Esophagus squamous epithelium (tissue), 5 donors: ENCODE measurements around the gene CAMK4. TPM values are rescaled to one million over a fixed set of nuclear protein-coding genes. Genes with fewer than 3 reads are reported as not detected.

Experiments
- DNase-seq: peaks from one replicate; lab custom pipeline; 2025; lab: John Stamatoyannopoulos, UW
- H3K27ac ChIP-seq, 4 donors: fragments of 200-600 bp; sonication (generic); one replicate each; pipeline ENCODE4 v1.5.1; 2016 to 2019; ENCODE audit warnings: mild to moderate bottlenecking in 1 of 4
- H3K27me3 ChIP-seq, 4 donors: fragments of 200-600 bp; sonication (generic); 1 replicate in 3 of 4; 2 replicates in 1 of 4; pipeline versions ENCODE4 v1.5.1 to v1.6.0; 2017 to 2021; ENCODE audit warnings: antibody characterized with exemption in 1 of 4
- H3K36me3 ChIP-seq, 3 donors: fragments of 200-600 bp; sonication (generic); one replicate each; pipeline ENCODE4 v1.5.1; 2016 to 2019
- H3K4me1 ChIP-seq, 3 donors: fragments of 200-600 bp; sonication (generic); one replicate each; pipeline ENCODE4 v1.5.1; 2017 to 2019
- H3K4me3 ChIP-seq, 4 donors: fragments of 200-600 bp; sonication (generic); 1 replicate in 3 of 4; 2 replicates in 1 of 4; pipeline ENCODE4 v1.5.1; 2016 to 2019; ENCODE audit warnings: mild to moderate bottlenecking in 2 of 4, moderate library complexity in 1 of 4
- H3K9me3 ChIP-seq, 3 donors: fragments of 200-600 bp; sonication (generic); one replicate each; pipeline ENCODE4 v1.5.1; 2016 to 2019
- POLR2A ChIP-seq, 4 donors: fragments of 450-650 bp; IDR thresholded peaks; one replicate each; pipeline ENCODE4 v1.6.1; 2017; ENCODE audit warnings: antibody characterized with exemption in 4 of 4, mild to moderate bottlenecking in 4 of 4, moderate library complexity in 3 of 4
- whole genome bisulfite sequencing, 2 donors: methylation state at CpG; one replicate each; pipeline ENCODE4 v1.1.5; 2018; 5-methylcytosine and 5-hydroxymethylcytosine counted together
- intact Hi-C: fragments of 100-400 bp; cut with DNase I; formaldehyde crosslinking; loops from one replicate; pipeline ENCODE4 v1.15.0; 2022
- total RNA-seq, 4 donors: library from RNA; depleted of rRNA; stranded (reverse); fragments of >200 nt; gene quantifications; one replicate each; pipeline ENCODE4 v1.1.0, GENCODE V29; 2016
- TF ChIP-seq, protein P1 (sequence below), 6 experiments: fragments of 450-650 bp in 4 of 6; fragments of 200-600 bp in 2 of 6; sonication (generic) in 2 of 6; IDR thresholded peaks; one replicate each; pipeline ENCODE4 v1.5.1; 2016 to 2019; ENCODE audit warnings: antibody characterized with exemption in 6 of 6, mild to moderate bottlenecking in 4 of 6, moderate library complexity in 4 of 6
- donor health status: DM: yes; HTN: yes; CAD: no.

The CAMK4 gene
- total RNA-seq, 4 donors from 2014 or later, result 1.5 to 3.2 (median 2.6) TPM

DNA sequence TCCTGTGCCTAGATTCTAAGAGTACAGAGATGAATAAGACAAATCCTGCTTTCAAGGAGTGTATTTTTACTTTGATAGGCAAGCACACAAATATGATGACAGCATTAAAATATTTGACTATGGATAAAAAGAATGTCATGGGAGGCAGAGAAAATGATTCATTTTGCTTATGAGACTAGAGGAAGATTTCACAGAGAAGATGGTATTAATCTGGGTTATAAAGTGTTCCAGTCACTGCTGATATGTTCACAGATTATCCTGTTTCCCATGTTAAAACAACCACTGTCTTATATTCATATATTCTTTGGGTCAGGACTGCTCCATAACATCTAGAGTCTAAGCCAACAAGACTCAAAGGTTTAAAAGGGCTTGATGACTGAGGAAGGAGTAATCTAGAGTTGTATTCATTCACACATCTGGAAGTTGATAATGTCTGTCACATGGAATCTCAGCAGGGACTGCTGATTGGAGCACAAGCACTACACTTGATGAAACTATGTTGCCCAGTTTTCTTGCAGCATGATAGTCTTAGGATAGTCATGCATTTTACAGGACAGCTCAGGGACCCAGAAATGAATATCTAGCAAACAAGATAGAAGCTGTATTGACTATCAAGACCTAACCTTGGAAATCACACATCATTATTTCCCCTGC is 208.8 kb downstream of the CAMK4 start:
- Histone ChIP-seq H3K4me1 (no peaks in the 10 kb centered on the region), H3K27me3 (no peaks in the 10 kb centered on the region), H3K36me3 (no peaks in the 10 kb centered on the region), H3K4me3 (no peak overlapping the region), H3K27ac (no peak overlapping the region), H3K9me3 (no peaks in the 10 kb centered on the region)
- no peak for DNase-seq
- TF ChIP-seq, protein P1, sequence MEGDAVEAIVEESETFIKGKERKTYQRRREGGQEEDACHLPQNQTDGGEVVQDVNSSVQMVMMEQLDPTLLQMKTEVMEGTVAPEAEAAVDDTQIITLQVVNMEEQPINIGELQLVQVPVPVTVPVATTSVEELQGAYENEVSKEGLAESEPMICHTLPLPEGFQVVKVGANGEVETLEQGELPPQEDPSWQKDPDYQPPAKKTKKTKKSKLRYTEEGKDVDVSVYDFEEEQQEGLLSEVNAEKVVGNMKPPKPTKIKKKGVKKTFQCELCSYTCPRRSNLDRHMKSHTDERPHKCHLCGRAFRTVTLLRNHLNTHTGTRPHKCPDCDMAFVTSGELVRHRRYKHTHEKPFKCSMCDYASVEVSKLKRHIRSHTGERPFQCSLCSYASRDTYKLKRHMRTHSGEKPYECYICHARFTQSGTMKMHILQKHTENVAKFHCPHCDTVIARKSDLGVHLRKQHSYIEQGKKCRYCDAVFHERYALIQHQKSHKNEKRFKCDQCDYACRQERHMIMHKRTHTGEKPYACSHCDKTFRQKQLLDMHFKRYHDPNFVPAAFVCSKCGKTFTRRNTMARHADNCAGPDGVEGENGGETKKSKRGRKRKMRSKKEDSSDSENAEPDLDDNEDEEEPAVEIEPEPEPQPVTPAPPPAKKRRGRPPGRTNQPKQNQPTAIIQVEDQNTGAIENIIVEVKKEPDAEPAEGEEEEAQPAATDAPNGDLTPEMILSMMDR (IDR thresholded peaks at IDR 0.05), result no peak
- TF ChIP-seq POLR2A (IDR thresholded peaks at IDR 0.05), result no peak
- intact Hi-C loops, result no loop called here

DNA sequence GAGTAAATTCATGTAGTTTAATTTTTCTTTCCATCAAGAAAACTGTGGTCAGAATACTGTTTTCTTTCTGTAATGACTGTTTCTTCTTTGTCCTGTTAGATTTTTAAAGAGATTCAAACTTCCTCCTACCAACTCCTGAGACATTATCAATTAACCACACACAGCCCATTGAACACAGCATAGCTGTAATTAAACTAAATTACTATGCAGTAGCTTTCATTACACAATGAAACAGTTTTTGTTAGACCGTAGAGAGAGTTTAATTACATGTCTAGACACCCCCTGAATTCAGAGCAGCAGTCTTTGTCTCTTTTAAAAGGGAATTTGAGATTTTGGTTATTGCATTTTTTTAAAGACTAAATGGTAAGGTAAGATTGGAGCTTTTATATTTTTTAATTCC is 210.6 kb downstream of the CAMK4 start:
- no peak for DNase-seq
- Histone ChIP-seq H3K36me3 (no peaks in the 10 kb centered on the region), H3K4me1 (no peaks in the 10 kb centered on the region), H3K9me3 (no peaks in the 10 kb centered on the region), H3K27ac (no peak overlapping the region), H3K4me3 (no peak overlapping the region), H3K27me3 (no peaks in the 10 kb centered on the region)
- 78 to 82% methylated on average over 1 of the region's 1 CpG for WGBS, 2 donors
- TF ChIP-seq, protein P1 (IDR thresholded peaks at IDR 0.05), result no peak
- no peak for TF ChIP-seq POLR2A (IDR thresholded peaks at IDR 0.05)
- intact Hi-C loops, result no loop called here

DNA sequence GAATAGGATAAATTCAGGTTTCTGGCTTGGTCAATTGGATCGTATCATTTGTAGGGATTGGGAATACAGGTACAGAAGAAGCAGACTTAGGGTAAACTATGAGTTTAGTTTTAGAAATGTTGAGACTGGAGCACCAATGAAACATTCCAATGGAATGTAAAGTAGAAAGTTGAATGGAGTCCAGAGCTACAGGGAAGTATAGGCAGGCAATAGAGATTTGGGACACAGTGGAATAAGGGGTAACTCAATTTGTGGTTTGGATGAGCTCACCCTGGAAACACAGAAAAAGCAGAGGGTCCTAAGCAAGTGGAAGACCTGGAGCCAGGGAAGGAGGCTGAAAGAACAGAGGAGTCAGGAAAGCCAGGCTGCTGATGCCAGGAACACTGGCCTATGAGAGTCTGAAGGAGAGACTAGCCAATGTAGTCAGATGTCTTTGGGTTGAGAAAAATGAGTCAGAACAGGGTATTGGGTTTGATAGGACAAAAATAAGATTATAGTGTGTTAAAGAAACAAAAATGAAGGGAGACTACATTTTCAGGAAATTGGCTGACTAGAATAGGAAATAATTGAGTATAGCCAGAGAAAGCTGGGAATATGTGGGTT is 215.4 kb downstream of the CAMK4 start:
- Histone ChIP-seq H3K27ac (no peak overlapping the region), H3K4me3 (no peak overlapping the region), H3K4me1 (no peaks in the 10 kb centered on the region), H3K36me3 (no peaks in the 10 kb centered on the region), H3K9me3 (no peaks in the 10 kb centered on the region), H3K27me3 (no peaks in the 10 kb centered on the region)
- WGBS, 2 donors, result 95 to 97% methylated on average over 1 of the region's 1 CpG
- no peak for DNase-seq
- intact Hi-C loops, result no loop called here
- TF ChIP-seq POLR2A (IDR thresholded peaks at IDR 0.05), result no peak
- TF ChIP-seq, protein P1 (IDR thresholded peaks at IDR 0.05), result no peak

DNA sequence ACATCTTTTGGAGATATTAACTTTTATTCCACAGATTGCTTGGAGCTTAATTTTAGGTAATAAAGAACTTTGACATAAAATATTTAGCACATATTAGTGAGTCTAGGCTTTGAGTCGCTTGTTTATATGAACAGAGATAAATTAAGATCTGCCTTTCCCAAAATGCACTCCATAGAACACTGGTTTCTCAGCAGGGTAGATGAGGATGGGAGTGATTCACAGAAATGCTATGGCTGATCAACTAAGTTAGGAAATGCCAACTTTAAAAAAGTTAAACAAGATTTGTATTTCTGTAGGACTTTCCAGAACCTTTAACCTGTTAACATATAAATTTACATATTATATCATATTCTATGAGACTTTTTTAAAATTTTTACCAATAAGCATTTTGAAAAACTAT is 222.9 kb downstream of the CAMK4 start:
- WGBS, 2 donors, result 73 to 76% methylated on average over 1 of the region's 1 CpG
- H3K4me1 ChIP-seq, result no peaks in the 10 kb centered on the region
- H3K36me3 ChIP-seq, result no peaks in the 10 kb centered on the region
- no peak for TF ChIP-seq POLR2A (IDR thresholded peaks at IDR 0.05)
- TF ChIP-seq, protein P1 (IDR thresholded peaks at IDR 0.05), result no peak
- no peaks in the 10 kb centered on the region for H3K27me3 ChIP-seq
- H3K9me3 ChIP-seq, result no peaks in the 10 kb centered on the region
- no peak overlapping the region for H3K4me3 ChIP-seq
- DNase-seq, result no peak
- H3K27ac ChIP-seq, result no peak overlapping the region
- intact Hi-C loops, result no loop called here

DNA sequence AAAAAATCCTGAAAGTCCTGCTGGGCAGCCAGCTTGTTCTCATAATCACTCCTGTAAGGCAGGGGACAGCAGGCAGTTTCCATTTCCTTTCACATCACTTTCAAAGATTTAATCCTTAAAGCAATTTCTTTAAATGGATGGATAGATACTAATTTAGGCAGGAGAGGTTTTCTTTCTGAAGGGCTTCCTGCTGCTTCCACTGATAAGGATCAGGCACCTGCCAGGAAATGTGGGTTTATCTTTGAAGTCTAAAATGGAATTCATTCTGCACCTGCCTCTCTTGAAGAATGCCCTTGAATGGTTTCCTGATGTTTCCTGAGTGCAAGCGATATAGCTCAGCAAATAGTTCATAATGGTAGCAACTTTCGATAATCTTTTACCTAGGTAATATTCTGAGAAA is 223.6 kb downstream of the CAMK4 start:
- Histone ChIP-seq H3K36me3 (no peaks in the 10 kb centered on the region), H3K27me3 (no peaks in the 10 kb centered on the region), H3K4me3 (no peak overlapping the region), H3K4me1 (no peaks in the 10 kb centered on the region), H3K9me3 (no peaks in the 10 kb centered on the region), H3K27ac (no peak overlapping the region)
- intact Hi-C loops, result no loop called here
- no peak for TF ChIP-seq POLR2A (IDR thresholded peaks at IDR 0.05)
- TF ChIP-seq, protein P1 (IDR thresholded peaks at IDR 0.05), result no peak
- DNase-seq, result no peak
- WGBS, 2 donors, result 28 to 44% methylated on average over 2 of the region's 2 CpGs
